HL-60/S4 treated with phorbol 12-myristate 13-acetate at 8.2 ng/mL for 4 days and 3 days (cell line): Measurements from ENCODE around the gene NANOS3.

ENCODE experiments used
- in situ Hi-C: fragments of 300-500 bp; cut with MboI; formaldehyde crosslinking; loops from 2 replicates; pipeline ENCODE4 v1.15.0; 2022; ENCODE audit warnings: low sequenced_read_pairs

Gene NANOS3

DNA sequence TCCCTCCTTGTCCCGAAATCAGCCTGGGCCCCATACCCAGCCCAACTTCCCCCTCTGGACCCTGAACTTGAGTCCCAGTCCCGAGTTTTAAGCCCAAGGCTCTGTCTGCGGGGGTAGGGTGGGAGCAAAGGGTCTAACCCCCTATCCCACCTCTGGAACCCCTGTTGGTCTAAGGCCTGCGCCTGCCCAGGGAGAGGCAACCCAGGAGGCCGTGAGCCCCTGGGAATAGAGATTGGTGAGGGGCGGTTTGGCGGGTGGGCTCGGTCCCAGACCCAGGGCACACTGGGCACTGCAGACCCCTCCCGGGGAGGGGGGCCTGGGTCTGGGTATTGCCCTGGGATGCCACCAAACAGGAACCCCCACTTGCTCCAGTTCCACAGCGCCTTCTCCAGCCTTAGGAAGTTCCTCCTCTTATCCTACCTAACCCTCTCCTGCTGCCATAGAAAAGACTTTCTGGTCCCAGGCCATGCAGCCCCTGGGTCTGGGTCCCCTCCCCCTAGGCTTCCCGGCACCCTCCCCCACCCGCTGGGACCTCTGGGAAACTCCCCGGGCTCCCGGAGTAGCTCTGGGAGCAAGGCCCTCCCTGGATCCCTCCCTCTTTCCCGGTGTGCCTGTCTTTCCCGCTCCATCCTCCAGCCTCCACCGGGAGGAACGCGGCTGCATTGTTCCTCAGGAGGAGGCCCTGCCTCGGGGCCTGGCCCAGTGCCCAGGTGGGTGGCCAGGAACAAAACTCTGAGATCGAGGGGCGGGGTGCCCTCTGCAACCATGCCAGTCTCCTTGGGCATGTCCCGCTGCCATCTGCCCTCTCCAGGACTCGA lies 33.6 kb upstream of the NANOS3 start:
- in situ Hi-C loops, result no loop called here

DNA sequence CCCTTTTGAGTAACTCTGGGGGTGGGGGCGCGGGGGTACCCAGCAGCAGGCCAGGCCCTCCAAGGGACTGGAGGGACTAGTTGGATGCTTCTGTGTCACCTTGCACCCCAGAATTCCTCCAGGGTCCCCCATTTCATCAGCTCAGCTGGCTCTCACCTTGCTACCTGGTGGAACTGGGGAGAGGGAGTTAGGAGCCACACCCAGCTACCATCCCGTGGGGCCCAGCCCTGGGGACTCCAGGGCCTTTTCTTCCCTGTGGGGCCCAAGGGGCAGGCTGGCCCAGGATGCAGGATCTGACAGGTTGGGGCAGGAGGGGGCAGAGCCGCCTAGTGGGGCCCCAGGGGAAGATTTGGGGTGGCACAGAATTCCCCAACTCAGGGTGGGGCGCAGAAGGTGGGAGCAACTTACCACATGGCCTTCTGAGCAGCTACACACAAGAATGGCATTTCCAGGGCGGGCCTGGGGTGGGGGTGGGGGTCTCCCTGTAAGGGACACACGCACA lies 32.8 kb upstream of the NANOS3 start:
- in situ Hi-C loops, result no loop called here

DNA sequence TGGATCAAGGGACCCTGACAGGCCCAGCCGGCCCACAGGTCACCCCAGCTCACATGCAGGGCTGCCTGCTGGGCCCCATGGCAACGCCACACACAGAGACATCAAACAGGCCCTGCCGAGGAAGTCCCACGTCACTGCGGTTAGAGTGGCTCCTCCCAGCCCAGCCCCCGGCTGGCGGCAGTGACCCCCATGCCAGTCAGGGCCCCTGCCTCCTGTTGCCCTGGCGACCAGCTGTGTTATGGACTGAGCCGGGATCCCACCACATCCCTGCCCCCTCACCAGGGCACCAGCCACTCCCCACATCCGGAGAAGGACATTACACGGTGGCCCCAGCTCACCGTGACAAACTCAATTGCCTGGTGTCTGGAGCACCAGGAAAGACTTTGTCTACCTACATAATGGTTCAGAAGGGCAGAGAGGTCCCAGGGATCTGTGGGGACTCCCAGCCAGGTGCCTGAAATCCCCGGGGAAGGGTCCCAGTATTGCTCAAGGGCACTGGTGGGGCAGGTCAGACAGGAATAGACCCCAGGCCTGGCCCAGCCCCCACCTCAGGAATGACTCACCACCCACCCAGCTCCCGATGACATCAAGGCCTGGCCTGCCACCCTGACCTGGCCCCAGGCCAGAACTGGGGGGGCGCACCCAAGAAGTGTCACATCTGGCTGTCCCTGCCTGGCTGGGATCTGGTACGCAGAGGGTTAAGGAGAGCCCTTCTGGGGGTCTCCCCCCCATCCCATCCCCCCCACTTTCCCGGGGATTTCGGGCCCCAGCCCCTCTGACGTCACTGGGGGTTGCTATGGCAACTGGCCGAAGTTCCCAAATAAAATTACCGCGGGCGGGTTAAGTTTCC lies 30.2 kb upstream of the NANOS3 start:
- in situ Hi-C loops, result no loop called here

DNA sequence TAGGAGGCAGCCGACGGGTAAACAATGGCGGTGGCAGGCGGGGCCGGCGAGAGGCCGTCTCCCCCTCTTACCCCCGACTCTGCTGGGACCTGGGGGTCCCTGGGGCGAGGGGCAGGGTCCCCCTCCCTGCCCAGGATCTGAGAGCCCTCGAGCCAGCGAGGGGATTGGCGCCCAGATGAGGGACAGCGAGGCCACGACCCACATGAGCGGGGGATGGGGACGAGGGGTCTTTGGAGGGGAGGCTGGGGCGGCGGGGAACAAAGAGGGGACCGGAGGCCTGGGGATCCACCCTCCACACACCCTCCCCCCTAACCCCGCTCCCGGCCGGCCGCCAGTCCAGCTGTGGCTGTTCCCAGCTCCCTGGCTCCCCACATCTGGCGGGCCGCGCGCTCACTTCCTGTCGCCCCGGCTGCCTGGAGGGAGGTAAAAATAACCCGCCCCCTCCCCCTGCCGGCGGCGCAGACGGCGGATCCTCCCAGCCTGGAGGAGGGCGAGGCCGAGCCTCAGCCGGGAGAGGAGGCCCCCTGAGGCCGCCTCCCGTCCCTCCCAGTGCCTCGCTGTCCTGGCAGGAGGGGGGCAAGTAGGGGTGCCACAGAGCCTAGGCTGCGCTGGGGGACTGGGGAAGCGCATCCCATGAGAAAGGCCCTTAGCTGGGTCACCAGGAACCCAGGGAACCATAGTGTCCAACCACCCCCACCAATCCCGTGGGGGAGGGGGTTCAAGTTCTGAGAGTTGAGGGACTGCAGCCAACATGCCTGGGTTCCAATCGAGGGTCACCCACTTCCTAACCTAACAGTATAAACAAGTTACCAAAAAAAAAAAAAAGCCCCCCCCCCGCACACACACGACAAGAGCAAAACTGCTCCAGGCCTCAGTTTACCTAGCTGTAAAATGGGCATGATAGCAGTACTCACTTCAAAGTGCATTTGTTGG lies 29.3 kb upstream of the NANOS3 start:
- in situ Hi-C loops, result no loop called here

DNA sequence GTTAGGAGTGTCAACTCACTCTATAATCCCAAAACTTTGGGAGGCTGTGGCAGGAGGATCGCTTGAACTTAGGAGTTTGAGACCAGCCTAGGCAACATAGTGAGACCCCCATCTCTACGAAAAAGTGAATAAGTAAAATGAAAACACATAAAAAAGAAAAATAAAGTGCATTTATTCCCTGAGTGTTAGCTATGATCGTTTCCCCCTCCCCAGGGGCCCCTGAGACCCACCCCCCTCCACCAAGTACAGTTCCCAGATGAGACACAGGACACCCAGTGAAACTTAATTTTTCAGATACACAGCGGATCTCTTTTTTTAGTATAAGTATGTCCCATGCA lies 28.6 kb upstream of the NANOS3 start:
- in situ Hi-C loops, result no loop called here

DNA sequence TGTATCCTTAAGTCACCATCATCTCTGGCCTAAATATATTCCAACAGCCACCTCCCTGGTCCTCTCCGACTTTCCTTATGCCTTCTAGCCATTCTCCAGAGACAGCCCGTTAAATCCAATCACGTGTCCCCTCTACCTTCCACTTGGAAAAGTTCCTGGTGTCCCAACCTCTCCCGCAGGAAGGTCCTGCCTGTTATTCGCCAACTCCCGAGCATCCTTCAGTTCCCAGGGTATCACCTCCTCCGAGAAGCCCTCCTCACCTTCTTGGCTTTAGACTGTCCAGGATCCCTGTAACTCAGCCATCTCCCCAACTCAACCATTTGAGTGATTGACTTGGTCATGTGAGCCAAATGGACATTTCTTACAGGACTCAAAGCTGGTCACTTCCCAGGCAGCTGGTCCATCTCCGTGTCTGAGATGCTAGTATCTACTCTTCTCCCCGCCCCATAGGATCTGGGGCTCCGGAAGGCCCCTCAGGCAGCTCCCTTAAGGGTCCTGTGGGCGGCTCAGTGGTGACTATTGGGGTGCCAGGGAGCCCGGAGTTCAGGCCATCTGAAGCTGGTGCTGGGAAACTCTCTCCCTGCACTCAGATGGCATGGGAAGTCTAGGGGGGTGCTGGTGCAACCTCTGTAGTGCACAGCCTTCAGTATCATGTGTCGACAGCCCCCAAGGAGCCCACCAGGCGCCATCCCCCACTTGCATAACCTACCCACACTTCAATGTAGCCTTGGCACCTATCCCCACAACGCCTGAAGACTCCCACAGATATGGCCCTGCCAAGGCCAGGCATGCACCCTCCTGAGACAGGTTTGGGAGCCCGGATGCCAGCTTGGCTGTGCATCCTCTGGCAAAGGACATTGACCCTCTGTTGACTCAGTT lies 27.9 kb upstream of the NANOS3 start:
- in situ Hi-C loops, result no loop called here

DNA sequence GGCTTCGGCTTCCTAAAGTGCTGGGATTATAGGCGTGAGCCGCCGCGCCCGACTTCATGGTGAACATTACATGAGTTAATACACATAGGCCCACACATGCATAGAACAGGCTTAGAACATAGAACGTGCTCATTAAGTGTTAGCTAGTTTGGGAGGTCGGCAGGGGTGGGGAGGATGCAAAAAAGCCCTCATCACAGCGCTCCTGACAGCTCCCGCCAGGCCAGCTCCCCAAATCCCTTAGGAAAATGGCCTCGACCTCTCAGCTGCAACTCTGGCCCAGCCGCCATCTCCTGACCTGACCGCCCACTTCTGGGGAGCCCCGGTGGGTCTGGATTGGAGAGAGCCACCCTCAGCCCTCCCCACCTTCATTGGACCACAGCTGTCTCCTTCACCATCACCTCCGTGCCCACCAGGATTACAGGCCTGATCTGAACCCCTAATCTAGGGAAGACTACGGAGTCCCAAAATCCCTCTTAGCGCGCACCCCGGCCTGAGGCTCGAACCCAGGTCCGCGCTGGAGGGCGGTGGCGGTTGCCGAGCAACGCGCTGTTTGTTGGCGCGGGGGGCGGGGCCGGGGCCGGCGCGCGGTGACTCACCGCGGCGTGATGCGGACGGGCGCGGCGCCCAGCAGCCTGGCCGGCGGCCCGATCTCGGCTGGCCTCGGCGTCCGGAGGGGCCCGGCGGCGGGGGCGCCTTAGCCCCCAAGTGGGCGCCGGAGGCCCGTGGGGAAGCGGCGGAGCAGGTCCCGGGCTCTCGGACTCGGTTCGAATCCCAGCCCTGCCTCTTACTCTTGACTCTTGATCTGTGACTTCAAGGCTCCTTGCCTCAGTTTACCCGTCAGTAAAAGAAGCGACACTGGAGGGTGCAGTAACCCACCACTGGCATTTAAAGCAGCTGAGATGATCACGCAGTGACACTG lies 26.7 kb upstream of the NANOS3 start:
- in situ Hi-C loops, result loop anchor here (25.0 kb wide), 1 partner anchor 238 kb away; no protein-coding TSS in a partner anchor

DNA sequence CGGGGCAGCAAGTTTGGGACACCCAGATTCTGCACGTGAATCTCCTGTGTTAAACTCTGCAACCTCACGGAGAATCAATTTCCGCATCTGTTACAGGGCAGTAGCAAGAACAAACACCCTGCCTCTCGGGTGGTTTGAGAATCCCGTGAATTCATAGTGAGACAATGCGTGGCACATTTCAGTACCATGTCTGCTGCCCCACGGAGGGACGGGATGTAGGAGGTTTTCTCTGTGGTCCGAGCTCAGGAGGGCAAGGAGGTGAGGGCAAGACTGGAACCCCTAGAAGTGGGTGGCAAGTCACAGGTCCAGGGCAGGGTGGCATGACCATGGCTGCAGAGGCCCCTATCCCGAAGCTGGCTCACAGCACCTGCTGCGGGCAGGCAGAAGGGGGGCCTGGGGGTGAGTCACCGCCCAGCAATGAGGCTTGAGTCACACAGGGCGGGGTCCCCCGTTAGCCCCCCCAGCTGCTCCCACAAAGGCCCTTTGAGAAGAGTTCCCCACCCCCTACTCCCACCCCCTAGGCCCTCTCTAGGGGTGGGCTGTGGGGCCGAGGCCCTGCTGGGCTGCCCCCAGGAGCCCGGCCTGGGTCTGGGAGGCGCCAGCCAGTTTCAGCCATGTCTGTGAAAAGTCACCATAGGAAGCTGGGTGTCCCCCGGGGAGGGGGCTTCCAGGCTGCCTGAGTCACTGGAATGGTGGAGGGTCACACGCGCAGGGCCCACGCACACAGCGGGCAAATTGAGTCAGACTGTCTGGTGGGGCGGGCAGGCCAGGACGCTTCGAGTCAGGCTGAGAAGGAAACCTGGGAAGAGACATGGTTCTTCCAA lies 25.8 kb upstream of the NANOS3 start:
- in situ Hi-C loops, result loop anchor here (25.0 kb wide), 1 partner anchor 239 kb away; no protein-coding TSS in a partner anchor

DNA sequence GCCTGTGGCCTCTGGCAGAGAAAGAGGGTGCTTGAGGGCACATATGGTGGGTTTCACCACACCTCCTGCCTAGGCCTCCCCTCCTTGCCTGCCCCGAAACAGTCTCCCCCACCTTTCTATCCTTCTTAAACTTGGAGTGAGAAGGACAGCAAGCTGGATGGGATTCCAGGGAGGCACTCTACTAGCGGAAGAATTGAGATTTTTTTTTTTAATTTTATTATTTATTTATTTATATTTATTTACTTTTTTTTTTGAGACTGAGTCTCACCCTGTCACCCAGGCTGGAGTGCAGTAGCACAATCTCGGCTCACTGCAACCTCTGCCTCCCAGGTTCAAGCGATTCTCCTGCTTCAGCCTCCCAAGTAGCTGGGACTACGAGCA lies 25.2 kb upstream of the NANOS3 start:
- in situ Hi-C loops, result loop anchor here (25.0 kb wide), 1 partner anchor 239 kb away; no protein-coding TSS in a partner anchor

DNA sequence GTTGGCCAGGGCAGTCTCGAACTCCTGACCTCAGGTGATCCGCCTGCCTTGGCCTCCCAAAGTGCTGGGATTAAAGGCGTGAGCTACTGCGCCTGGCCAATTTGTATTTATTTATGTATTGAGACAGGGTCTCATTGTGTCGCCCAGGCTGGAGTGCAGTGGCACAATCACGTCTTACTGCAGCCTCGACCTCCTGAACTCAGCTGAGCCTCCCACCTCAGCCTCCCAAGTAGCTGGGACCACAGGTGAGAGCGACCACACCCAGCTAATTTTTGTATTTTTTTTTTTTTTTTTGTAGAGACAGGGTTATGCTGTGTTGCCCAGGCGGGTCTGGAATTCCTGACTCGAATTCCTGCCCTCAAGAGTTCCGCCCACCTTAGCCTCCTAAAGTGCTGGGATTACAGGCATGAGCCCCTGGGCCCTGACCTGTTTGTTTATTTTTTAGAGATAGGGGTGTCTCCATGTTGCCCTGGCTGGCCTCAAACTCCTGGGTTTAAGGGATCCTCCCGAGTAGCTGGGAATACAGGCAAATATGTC lies 24.7 kb upstream of the NANOS3 start:
- in situ Hi-C loops, result loop anchor here (25.0 kb wide), 1 partner anchor 240 kb away; no protein-coding TSS in a partner anchor

DNA sequence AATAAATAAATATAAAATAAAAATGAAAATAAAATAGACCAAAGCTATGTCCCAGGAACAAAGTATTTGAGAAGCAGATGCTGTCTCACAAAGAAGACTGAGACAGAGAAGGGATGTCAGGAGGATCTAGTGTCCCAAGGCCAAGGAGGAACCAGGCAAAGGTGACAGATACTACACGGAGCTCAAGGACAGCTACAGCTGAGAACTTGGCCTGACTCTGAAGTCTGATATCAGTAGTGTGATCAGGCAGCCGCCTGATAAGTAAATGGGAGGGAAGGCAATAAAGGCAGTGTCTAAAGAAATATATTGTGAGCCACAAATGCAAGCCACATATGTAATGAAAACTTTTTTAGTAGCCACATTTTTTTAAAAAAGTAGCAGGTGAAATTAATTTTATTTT lies 20.4 kb upstream of the NANOS3 start:
- in situ Hi-C loops, result loop anchor here (25.0 kb wide), 1 partner anchor 244 kb away; no protein-coding TSS in a partner anchor

DNA sequence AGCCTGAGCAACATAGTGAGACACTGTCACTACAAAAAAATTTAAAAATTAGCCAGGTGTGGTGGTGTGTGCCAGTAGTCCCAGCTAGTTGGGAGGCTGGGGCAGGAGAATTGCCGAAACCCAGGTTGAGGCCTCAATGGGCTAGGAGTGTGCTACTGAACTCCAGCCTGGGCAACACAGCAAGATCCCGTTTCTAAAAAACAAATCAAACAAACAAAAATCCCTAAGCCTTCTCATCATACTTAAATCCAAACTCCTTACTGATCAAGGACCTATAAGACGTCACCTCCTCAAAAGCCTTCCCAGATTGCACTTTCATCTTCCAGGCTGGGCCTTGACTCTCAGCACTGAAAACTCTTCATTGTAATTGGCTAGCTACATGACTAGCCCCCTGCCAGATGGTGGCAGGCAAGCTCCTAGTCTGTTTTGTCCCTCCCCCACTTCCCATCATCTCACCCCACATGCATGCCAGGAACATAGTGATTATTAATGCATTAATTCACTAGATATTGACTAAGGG lies 17.5 kb upstream of the NANOS3 start:
- in situ Hi-C loops, result loop anchor here (25.0 kb wide), 1 partner anchor 247 kb away; no protein-coding TSS in a partner anchor

DNA sequence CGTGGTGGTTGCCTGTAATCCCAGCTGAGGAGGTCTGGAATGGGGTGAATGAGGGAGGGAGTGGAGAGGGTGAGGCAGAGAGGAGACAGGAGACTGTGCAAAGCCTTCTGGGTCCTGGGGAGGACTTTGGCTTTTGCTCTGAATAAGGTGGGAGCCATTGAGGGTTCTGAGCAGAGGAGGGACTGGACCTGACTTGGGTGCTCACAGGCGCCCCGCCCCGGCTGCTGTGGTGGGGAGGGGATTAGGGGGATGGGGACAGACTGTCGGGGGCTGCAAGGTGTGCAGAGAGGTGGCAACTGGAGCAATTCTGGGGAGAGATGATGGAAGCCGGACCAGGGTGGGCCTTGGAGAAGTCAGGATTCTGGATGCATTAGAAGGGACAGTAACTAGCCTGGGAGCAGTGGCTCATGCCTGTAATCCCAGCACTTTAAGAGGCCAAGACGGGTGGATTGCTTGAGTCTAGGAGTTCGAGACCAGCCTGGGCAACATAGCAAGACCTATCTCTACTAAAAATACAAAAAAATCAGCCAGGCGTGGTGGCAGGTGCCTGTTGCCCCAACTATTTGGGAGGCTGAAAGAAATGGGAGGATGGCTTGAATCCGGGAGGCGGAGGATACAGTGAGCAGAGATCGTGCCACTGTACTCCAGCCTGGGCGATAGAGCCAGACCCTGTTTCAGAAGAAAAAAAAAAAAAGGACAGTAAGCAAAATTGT lies 16.1 kb upstream of the NANOS3 start:
- in situ Hi-C loops, result loop anchor here (5.0 to 25.0 kb wide), 2 partner anchors 79 to 249 kb away; no protein-coding TSS in a partner anchor

DNA sequence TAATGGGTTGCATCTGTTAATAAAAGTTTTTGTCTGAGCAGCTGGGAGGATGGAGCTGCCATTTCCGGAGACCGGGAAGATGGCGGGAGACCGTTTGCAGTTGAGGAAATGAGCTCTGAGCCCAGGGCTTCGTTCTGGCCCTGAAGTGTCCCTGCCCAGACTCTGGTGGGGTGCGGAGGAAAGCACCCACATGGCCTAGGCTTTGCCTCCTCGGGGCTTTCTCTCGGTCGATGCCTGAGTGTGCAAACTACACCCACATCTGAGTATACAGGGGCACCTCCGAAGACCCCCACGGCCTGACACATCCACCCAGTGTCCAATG lies 15.6 kb upstream of the NANOS3 start:
- in situ Hi-C loops, result loop anchor here (5.0 to 25.0 kb wide), 2 partner anchors 79 to 249 kb away; no protein-coding TSS in a partner anchor

DNA sequence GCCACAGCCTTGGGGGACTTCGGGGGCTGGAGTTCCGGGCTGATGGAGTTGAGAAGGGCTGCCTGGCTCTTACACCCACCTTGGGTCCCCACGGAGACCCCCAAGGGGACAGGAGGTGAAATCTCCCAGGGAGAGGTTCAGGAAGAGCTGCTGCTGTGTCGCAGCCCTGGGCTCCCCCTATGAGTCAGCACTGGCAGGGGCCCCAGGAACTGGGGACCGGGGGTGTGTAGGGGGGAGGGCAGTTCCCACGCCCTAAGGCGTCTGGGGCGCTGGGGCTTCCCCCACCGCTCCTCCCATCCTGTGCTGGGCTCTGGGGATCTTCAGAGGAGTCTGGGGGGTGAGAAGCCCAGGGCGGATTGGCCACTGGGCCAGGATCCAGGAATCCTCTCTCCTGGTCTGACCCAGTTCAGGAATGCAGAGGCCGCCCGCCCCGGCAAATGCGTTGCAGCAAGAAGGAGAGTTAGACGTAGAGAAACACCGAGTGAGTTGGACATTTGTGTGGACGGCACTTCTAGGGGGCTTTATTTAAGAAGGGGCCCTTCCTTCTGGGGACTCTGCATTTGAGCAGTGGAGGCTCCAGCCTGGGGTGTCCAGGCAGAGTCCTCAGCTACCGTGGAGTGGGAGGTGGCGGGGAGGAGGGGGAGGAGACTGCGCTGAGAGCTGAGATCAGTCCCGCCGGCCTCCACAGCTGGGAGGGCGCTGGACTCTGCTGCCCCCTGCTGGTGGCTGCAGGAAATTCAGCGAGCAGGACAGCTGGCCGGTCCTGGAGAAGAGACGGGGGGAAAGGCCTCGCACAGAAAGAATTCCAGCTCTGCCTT lies 15.0 kb upstream of the NANOS3 start:
- in situ Hi-C loops, result loop anchor here (5.0 to 25.0 kb wide), 2 partner anchors 80 to 250 kb away; no protein-coding TSS in a partner anchor
